Osteoblast (primary cell): ENCODE results near the gene ARHGEF18. TPM values are rescaled to one million over a fixed set of nuclear protein-coding genes. Genes with fewer than 3 reads are reported as not detected.
"Not testable (repeated sequence)": the region's sequence is repeated elsewhere in the genome, so short reads cannot be mapped to it uniquely, and the experiment has no call there.

ENCODE experiments used
- DNase-seq: peaks from one replicate; pipeline ENCODE4 v3.0.0; 2011; ENCODE audit warnings: low spot score, mixed read lengths; ENCODE audit not compliant: insufficient read length; ENCODE audit errors: missing footprints
- H2AFZ ChIP-seq: 2 replicates; pipeline ENCODE4 v1.6.0; 2011; ENCODE audit warnings: mild to moderate bottlenecking, low read length
- H3K27ac ChIP-seq: 2 replicates; pipeline ENCODE4 v1.5.1; 2011; ENCODE audit warnings: mild to moderate bottlenecking, low read depth, low read length, moderate library complexity
- H3K27me3 ChIP-seq: 2 replicates; pipeline ENCODE4 v1.6.0; 2012; ENCODE audit warnings: mild to moderate bottlenecking, control low read depth, inconsistent platforms, low read length, moderate library complexity; ENCODE audit not compliant: insufficient read depth
- H3K36me3 ChIP-seq: 2 replicates; pipeline ENCODE4 v1.5.1; 2011; ENCODE audit warnings: mild to moderate bottlenecking, low read length, control low read depth, moderate library complexity; ENCODE audit not compliant: insufficient read depth
- H3K4me1 ChIP-seq: 2 replicates; pipeline ENCODE4 v1.5.1; 2011; ENCODE audit warnings: mild to moderate bottlenecking, low read length, control low read depth, moderate library complexity; ENCODE audit not compliant: insufficient read depth
- H3K4me2 ChIP-seq: 2 replicates; pipeline ENCODE4 v1.6.0; 2011; ENCODE audit warnings: mild to moderate bottlenecking, low read length; ENCODE audit not compliant: insufficient read depth
- H3K4me3 ChIP-seq: fragments of 200-600 bp; sonication (generic); 3 replicates; pipeline ENCODE4 v1.5.1; 2012; ENCODE audit warnings: mild to moderate bottlenecking, low read length, inconsistent platforms; ENCODE audit not compliant: insufficient read depth
- H3K79me2 ChIP-seq: 2 replicates; pipeline ENCODE4 v1.6.0; 2012; ENCODE audit warnings: mild to moderate bottlenecking, low read length, control low read depth, inconsistent platforms; ENCODE audit not compliant: insufficient read depth
- H3K9me3 ChIP-seq: 2 replicates; pipeline ENCODE4 v1.5.1; 2011; ENCODE audit warnings: low read depth, low read length, control low read depth
- H4K20me1 ChIP-seq: 2 replicates; pipeline ENCODE4 v1.6.0; 2012; ENCODE audit warnings: mild to moderate bottlenecking, low read length, control low read depth; ENCODE audit not compliant: insufficient read depth
- CTCF ChIP-seq: IDR thresholded peaks from 2 replicates; pipeline ENCODE4 v1.5.1; 2011; ENCODE audit warnings: mild to moderate bottlenecking, low read depth, low read length, moderate library complexity; ENCODE audit errors: extremely low read depth
- total RNA-seq: library from RNA; depleted of rRNA; stranded (reverse); fragments of >200 nt; gene quantifications from 2 replicates; pipeline ENCODE4 v1.2.3, GENCODE V29; 2012

The ARHGEF18 gene
- total RNA-seq, 1 donor: 44.5 TPM

DNA sequence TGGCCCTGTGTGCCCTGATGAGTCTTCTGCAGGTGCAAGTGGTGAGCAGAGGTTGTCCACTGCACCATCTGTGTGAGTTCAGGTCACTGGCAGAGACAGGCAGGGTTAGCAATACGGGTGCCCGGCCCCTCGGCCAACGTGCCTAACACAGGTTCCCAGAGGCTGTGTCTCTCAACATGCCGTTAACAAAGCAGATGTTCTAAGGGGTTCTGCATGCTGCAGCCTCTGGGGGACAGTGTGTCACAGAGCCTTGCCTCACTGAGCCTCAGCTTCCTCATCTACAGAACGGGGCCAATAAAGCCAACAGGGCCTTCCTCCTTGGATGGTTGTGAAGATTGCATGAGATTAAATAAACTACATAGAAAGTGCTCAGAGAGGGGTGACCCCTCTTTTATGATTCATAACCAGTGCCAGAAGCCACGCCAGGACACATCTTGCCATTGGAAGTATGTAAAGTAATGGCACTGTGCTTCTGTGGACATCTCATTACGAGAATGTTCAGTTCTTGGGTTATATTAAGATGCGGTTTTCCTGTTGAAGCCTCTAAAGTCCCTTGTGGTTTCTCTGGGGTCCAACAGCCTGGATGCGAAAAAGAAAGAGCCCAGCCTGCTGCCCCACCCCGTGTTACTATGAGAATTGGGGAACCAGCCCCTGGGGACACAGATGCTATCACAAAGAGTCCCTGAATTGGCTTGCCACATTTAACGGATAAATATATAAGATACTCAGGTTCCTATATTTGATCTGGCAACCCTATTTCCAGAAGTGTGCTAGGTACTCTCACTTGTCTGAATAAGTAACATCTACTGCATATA, 11.2 kb upstream of the ARHGEF18 start:
- H3K4me1 ChIP-seq: no peaks in the 10 kb centered on the region
- no peak for DNase-seq
- TF ChIP-seq CTCF: no peak

DNA sequence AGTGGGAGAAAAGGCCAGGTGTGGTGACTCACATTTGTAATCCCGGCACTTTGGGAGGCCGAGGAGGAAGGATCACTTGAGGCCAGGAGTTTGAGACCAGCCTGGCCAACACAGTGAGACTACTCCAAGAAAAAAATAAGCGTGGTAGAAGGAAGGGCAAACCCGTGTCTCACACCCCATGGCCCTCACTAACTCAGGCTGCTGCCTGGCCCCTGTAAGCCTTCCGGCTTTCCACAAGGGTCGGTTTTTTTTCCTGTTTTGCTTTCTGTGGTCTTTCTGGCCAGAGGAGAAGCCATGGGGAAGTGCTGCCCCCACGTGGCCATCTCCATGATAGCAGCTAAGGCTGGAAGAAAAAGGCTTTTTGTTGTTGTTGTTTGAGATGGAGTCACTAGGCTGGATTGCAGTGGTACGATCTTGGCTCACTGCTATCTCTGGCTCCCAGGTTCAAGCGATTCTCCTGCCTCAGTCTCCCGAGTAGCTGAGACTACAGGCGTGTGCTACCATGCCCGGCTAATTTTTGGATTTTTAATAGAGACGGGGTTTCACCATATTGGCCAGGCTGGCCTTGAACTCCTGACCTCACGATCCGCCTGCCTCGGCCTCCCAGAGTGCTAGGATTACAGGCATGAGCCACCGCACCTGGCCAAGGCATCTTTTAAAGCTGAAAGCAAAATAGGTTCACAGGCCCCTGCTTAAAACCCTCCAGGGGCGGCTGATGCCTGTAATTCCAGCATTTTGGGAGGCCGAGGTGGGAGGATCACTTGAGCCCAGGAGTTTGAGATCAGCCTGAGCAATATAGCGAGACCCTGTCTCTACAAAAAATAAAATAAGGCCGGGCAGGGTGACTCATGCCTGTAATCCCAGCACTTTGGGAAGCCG, 7.5 kb upstream of the ARHGEF18 start:
- DNase-seq: peak; percentile 91
- Histone ChIP-seq H2AFZ (no peak overlapping the region), H4K20me1 (no peaks in the 10 kb centered on the region), H3K27me3 (peaks cover 4% of the 10 kb centered on the region), H3K27ac (no peak overlapping the region), H3K79me2 (no peaks in the 10 kb centered on the region), H3K4me1 (no peaks in the 10 kb centered on the region), H3K9me3 (no peaks in the 10 kb centered on the region), H3K4me3 (no peak overlapping the region), H3K36me3 (no peaks in the 10 kb centered on the region), H3K4me2 (peak overlapping the region; percentile 3)
- TF ChIP-seq CTCF: peak; percentile 93

More for the DNA sequence above, 11.2 kb upstream of the ARHGEF18 start:
- Histone ChIP-seq H3K27ac (no peak overlapping the region), H2AFZ (no peak overlapping the region), H3K79me2 (no peaks in the 10 kb centered on the region), H3K36me3 (no peaks in the 10 kb centered on the region), H3K9me3 (no peaks in the 10 kb centered on the region), H3K27me3 (peaks cover 4% of the 10 kb centered on the region), H3K4me3 (no peak overlapping the region), H3K4me2 (no peak overlapping the region), H4K20me1 (no peaks in the 10 kb centered on the region)

- Histone ChIP-seq H3K36me3 (no peaks in the 10 kb centered on the region), H3K27me3 (peaks cover 4% of the 10 kb centered on the region), H3K9me3 (no peaks in the 10 kb centered on the region), H3K4me2 (no peak overlapping the region), H3K4me3 (no peak overlapping the region), H2AFZ (no peak overlapping the region), H3K4me1 (no peaks in the 10 kb centered on the region), H4K20me1 (no peaks in the 10 kb centered on the region), H3K27ac (no peak overlapping the region), H3K79me2 (no peaks in the 10 kb centered on the region)
- no peak for DNase-seq
- no peak for TF ChIP-seq CTCF
These were observed 6.6 kb upstream of the ARHGEF18 start for GRCh38 chr19:7342143-7342542.

DNA sequence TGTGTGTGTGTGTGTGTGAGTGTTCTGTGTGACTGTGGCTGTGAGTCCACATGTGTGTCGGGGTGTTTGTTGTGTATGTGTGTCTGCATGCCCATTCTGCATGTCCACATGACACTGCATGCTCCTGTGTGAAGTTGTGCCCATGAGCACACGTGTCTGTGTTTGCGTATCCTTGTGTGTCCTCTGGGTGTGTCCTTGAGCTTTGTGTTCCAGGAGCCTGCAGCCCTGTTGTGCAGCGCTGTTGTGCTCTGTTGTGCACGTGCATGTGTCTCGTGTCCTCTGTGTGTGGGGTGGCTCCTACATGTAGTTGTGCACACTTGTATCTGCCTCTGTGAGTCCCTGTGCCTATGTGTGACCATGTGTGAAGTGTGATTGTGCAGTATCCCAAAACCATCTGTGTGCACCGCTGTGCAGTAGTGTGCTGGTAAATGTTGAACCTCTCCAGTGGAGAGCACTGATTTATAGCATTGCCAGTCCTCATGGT, 2.2 kb upstream of the ARHGEF18 start:
- Histone ChIP-seq H3K36me3 (no peaks in the 10 kb centered on the region), H3K79me2 (no peaks in the 10 kb centered on the region), H3K4me3 (no peak overlapping the region), H3K9me3 (no peaks in the 10 kb centered on the region), H3K27ac (no peak overlapping the region), H2AFZ (no peak overlapping the region), H3K27me3 (no peaks in the 10 kb centered on the region), H4K20me1 (no peaks in the 10 kb centered on the region), H3K4me1 (no peaks in the 10 kb centered on the region), H3K4me2 (no peak overlapping the region)
- TF ChIP-seq CTCF: no peak
- DNase-seq: no peak

DNA sequence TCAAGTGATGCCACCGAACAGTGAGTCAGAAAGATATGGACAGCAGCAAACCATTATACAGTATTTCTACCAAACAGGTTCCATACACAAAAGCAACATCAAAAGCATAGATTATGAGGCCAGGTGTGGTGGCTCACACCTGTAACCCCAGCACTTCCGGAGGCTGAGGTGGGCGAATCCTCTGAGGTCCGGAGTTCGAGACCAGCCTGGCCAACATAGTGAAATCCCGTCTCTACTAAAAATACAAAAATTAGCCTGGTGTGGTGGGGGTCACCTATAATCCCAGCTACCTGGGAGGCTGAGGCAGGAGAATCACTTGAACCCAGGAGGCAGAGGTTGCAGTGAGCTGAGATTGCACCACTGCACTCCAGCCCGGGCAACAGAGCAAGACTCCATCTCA, 1.7 kb upstream of the ARHGEF18 start:
- H4K20me1 ChIP-seq, H3K27me3 ChIP-seq, H3K4me3 ChIP-seq, H3K27ac ChIP-seq, H3K4me1 ChIP-seq, DNase-seq, H3K79me2 ChIP-seq, H3K4me2 ChIP-seq, H2AFZ ChIP-seq, H3K9me3 ChIP-seq, H3K36me3 ChIP-seq: not testable (repeated sequence)
